Measurements from ENCODE around the gene HOXB3.

Gene HOXB3

DNA sequence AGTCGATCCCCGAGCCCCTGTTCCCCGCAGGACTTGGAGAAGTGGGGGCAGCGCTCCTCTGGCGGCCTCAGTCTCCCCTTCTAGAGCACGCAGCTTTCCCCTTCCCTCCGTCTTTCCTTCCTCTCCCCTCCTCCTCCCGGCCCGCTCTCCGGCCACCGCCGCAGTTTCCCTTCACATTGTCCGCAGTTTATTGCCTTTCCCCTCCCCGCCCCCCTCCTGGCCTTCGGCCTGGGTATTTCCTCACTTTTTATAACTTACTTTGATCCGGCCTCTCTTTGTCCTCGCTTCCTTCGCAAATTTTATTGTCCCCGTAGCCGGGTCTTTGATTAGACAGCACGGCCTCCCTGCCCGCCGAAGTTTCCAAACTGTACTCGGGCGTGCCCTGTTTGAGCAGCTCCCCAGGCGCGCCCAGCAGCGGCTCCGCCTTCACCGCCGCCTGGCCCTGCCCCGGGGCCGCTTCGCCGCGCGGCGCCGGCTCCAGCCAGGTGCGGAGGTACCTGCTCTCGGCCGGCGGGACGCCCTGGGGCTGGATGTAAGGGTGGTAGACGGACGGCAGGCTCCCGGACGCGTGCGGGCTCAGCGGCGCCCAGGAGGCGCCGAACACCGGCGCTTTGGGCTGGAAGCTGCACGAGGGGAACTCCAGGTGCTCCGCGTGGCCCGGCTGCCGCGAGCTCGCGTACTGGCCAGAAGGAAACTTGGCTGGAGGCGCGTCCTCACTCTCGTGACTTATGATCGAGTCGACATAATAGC, 35.6 kb upstream of the HOXB3 start:
- DNase-seq: no peak

DNA sequence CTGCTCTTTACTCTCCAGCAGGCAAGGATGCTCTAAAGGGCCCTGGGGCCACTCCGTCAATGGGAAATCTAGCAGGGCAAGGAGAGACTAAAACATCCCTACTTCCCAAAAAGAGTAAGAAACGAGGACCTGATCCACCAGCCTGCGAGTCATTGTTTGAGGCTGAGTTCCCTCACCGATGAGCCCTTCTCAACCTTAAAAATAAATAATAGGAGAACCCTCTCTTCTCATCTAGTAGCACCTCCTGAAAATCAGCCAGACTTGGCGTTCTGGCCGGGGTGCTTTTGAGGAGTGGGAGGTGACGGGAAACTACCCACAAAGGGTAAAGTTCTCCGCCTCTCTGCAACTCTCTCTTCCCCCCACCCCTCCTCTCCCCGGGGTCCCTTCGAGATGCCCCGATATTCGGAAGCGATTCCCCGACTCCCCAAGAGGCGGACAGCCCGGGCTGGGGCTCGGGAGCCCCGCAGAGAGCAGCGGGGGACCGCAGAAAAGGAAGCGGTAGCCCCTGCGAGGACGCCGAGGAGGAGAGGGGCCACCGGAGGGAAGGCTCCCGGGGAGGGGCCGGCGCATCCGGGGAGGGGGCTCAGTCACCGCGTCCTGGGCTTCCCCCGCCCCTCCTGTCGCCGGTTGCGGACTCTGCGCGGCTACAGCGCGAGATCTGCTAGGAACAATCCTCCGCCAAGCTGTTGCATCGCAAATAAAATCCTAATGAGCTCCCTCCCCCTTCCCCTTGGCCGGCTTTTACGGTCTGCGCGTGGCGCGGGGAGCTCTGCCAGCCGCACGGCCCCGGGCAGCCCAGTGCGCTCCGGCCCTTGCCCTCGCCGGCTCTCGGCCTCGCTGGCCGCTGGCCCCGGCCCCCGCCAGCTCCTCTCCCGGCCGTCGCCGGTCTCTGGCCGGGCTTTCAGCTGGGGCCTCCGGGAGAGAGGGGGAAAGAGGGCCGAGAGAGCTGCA, 34.8 kb upstream of the HOXB3 start:
- no peak for DNase-seq

DNA sequence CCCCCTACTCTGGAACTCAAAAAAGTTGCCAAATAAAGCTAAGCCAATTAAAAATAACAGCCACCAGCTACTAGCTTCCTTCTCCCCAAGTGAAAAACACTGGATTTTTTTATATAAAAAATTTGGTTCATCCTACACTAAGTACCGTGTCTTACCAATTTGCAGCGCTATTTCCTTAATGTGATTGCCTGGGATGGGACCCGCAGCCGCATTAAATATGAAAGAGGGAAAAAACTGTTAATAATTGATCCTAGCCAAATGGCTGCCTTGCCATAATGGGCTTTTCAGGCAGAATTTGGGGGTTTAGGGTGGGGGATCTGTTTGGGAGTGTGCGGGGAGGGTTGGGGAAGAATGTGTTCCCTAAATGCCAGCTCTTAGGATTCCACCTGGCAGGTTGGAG, 34.1 kb upstream of the HOXB3 start:
- DNase-seq: no peak

DNA sequence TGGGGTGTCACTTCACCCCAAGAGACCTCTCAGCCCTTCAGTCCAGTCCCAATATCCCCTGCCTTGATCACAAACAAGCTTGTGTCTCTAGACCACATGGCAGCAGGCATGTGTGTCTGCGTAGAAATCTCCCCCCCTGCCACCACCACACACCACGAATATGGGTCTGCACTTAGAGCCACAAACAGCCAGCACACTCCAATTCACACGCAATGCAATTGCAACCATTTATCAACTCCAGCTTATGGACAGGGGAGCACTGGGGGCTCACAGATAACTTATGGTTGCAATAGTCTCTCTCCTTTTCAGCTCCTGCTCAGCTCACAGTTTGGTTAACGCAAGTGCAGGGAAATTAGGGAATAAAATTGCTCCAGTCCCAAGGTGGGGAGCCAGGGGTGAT, 33.5 kb upstream of the HOXB3 start:
- DNase-seq: no peak

- DNase-seq: no peak
Observed at GRCh38 chr17:48622857-48623256, 32.8 kb upstream of the HOXB3 start.

DNA sequence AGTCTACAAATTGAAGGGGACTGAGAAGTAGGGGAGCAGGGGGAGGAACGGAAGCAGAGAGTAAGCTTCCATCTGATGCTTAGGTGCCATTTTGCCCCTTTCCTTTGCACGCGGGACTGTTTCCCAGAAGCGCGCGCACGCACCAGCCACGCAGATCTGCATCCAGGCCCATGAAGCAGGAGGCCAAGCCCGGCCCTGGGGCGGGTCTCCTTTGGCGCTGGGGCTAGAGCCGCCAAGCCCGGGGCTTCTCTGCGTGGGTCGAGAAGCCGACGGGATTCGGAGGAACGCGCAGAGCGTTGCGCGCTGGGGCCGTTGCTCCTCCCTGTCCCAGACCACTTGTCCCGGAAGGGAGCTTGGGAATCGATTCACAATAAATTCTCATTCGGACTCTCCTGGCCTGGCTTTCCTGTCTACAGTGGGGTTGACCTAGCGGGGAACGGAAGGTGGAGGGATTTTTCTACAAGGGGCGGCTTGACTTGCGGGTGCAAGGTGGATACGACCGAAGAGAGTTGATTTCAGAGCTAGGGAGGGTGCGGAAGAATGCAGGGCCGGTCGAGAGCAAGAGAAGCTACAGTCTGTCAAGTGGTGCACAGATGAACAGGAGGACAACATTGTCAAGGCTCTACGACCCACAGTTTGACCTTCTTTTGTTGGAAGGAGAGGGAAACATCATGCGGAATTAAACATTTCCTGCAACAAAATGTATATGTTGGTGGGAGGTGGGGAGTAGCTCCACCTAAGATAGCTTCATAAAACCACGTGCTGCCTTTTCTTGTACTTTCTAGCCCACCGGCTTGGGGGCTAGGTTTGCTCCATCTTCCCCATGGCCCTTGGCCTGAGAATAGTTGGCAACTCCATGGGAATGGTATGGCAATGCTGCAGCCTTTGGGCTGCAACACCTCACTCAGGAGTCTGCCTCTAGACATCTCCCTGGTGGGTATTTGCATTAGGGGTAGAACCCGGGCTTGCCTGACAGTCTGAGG, 31.7 kb upstream of the HOXB3 start:
- DNase-seq: no peak

DNA sequence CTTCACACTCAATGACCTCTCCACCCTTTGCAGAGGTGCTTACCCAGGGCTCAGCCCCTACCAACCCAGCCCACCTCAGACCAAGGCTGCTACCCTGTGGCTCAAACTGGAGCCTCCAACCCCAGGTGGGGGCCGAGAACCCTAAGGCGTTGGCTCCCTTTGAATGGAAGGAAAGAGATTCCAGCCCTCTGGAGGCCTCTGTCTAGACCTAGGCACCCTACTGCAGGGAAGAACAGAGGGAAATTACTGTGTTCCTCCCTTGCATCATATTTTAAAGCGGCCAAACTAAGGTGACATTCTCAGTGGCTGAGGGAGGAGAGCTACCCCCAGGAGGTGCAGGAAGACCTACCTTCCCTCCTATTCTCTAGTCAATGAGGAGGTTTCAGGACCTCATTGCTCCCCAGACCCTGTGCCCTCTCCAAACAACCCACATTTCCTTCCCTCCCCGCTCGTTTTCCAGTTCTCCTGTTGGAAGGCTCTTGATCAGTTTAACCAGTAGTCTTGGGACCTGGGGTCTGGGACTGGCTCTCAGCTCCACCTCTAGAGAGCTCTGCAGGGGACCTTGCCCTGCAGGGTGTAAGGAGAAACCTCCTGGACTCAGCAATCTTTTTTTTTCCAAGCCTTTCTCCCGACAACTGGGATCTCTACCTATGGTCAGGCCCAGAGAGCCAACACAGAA, 30.6 kb upstream of the HOXB3 start:
- DNase-seq: no peak

- no peak for DNase-seq
Observed at GRCh38 chr17:48619826-48620449, 29.9 kb upstream of the HOXB3 start.

DNA sequence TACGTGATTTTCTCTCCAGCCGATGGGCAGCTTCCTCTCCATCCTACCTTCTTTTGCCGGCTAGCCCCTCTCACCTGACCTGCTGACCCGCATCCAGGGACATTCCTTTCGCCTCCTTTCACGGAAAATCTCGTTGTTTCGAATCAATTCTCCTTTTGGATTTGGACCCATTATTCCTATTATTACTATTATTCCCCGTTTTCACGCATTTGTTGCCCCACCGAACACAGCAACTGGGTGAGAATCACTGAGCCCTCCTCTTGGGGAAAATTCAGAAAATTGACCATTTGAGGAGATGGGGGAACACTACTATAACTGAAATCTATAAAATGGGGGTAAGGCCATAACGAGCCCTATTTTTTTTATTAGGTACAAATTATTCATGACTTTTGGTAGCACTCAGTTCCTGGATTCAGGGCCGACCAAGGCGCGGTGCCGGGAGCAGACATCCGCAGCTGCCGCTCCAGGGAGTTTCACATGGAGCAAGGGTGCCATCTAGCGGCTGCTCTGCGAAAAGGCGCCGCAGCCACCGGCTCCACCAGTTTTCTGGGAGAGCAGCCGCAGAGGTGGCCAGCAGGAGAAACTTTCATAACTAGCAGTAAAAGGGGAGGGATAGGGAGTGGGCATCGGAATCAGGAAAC, 28.3 kb upstream of the HOXB3 start:
- peak; percentile 51 to 73 for DNase-seq

GRCh38 chr17:48617471-48618255, 27.6 kb upstream of the HOXB3 start:
- DNase-seq: no peak

DNA sequence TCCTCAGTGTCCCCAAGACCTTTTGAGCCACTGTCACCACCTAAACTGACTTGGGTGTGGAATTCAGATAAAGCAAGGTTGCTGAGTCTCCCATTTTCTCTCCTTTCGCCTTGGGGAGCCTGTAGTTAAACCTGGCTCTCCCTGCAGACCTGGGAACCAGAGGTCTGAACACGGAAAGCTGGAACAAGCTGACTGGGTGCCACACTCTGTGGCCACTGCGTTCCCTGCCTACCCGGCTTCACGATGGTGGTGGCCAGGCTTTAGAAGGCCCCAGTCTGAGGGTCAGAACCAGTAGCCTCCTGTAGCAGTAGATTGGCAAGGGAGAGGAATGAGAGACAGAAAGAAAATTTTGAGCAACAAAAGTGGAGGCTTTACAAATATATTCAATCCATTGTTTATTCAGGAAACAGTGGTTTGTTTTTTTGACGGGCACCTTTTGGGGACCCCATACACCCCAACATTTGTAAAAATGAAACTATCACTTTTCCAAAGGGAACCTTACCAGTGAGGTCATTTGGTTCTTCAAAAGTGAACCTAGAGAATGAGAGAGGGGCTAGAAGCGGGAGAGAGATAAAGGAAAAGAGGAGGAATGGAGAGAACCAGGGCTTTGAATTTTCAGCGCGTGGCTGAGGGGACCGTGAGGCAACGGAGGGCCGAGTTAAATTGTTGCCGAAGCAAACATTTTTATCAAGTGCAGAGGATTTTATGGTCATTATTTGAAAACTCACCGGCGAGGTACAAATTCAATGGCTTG, 26.9 kb upstream of the HOXB3 start:
- no peak for DNase-seq

- no peak for DNase-seq
Observed at GRCh38 chr17:48615963-48616716, 26.1 kb upstream of the HOXB3 start.

GRCh38 chr17:48615047-48615962, 25.3 kb upstream of the HOXB3 start, which contains the start of gene HOXB8:
TSS of gene HOXB8 (minus strand) at chr17:48615292. CDS start at chr17:48614704, 588 bp downstream.
- no peak for DNase-seq

- no peak for DNase-seq
Observed at GRCh38 chr17:48613862-48614694, 24.0 kb upstream of the HOXB3 start.

DNA sequence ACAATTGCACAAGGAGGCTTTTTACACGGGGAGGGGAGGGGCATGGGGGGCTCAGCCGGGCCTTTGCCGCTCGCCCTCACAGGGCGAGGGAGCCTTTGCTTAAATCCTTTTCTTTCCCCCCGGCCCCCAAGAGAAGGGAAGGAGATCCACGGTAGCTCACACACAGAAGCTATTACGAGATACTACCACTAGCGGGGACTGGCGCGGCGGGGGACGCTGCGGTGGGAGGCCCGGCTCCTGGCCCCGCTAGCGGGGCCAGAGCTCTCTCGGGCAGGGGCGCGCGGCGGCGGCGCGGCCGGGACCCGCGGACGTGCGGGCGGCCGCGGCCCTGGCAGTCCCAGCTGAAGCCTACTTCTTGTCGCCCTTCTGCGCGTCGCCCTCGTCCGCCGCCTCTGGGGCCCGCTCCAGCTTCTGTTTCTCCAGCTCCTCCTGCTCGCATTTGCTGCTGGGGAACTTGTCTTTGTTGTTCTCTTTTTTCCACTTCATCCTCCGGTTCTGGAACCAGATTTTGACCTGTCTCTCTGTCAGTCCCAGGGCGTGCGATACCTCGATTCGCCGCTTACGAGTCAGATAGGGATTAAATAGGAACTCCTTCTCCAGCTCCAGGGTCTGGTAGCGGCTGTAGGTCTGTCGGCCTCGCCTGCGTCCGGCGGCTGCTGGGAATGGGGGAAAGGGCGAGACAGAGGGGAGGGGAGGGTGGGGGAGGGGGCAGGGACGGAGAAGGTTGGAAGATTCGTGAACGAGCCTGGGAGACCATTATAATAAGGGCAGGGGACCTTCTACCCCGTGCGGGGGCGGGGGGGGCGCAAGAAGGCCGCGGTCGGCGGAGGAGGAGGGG, 23.0 kb upstream of the HOXB3 start:
- DNase-seq: no peak

DNA sequence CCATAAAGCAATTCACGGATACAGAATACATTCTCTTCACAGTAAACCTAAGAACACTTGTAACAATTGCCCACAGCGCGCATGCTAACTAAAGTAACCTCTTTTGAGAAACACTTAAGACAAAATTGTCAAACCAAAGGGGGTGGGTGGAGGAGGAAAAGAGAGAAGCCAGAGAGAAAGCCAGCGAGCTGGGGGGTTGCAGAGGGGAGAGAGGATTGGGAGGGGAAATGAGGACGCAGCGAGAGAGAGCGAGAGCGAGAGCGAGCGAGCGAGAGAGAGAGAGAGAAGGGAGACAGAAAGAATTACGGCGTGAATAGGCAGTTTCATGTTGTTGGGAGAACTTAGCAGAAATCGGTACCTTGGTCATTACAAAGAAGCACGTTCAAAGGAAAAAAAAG, 22.4 kb upstream of the HOXB3 start:
- DNase-seq: no peak

Data from hippocampal formation (tissue), 2 donors.